SU-DHL-6 (cell line): Measurements from ENCODE around the gene C1orf232.
A peak's percentile ranks its signal among the peaks of the same experiment; 100 is the strongest.

Experiments used
- EZH2phosphoT487 ChIP-seq: fragments of 200-600 bp; sonication (generic), shearing (Covaris generic); conservative IDR thresholded peaks from 2 replicates; pipeline ENCODE4 v1.6.1; 2018; ENCODE audit warnings: mild to moderate bottlenecking, antibody characterized with exemption, low read length, moderate library complexity, mixed read lengths
- TF ChIP-seq, protein P1 (sequence below): fragments of 200-600 bp; sonication (generic); IDR thresholded peaks from one replicate; pipeline ENCODE4 v1.5.1; 2017; ENCODE audit warnings: antibody characterized with exemption, mild to moderate bottlenecking, low read length, moderate library complexity; ENCODE audit not compliant: insufficient read depth, poor library complexity, severe bottlenecking

DNA sequence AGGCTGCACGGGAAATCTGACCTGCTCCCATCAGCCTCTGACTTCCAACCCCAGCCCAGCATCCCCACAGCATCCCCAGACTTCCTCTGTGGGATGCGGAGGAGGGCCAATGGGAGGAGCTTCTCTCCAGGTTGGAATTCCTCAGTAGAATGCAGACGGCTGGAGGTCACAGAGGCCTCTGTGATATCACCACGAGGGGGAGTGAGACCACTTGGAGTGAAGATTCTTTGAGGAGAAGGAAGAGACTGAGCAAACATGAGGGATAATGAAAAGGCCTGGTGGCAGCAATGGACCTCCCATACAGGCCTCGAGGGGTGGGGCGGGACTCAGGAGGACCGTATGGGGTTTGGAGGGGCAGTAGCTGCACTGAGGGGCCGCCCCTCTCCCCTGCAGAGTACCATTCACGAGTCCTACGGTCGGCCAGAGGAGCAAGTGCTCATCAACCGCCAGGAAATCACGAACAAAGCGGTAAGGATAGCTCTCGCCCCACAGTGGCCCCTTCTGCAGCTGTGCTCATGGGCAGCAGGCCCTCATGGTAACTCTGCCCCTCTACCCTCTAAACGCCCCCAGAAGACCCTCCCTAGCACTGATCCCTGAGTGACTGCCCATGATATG, 21.7 kb upstream of the C1orf232 start, which contains the start of gene CATSPER4:
- TF ChIP-seq, protein P1, sequence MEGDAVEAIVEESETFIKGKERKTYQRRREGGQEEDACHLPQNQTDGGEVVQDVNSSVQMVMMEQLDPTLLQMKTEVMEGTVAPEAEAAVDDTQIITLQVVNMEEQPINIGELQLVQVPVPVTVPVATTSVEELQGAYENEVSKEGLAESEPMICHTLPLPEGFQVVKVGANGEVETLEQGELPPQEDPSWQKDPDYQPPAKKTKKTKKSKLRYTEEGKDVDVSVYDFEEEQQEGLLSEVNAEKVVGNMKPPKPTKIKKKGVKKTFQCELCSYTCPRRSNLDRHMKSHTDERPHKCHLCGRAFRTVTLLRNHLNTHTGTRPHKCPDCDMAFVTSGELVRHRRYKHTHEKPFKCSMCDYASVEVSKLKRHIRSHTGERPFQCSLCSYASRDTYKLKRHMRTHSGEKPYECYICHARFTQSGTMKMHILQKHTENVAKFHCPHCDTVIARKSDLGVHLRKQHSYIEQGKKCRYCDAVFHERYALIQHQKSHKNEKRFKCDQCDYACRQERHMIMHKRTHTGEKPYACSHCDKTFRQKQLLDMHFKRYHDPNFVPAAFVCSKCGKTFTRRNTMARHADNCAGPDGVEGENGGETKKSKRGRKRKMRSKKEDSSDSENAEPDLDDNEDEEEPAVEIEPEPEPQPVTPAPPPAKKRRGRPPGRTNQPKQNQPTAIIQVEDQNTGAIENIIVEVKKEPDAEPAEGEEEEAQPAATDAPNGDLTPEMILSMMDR = peak; percentile 25
- no peak for TF ChIP-seq EZH2phosphoT487
